Natural killer cell (primary cell): ENCODE measurements around the gene SKA3. TPM values are rescaled to one million over a fixed set of nuclear protein-coding genes. Genes with fewer than 3 reads are reported as not detected.

Experiments
- ATAC-seq, 3 donors: fragments of 150-1000 bp in 2 of 3; fragments of 200-7000 bp in 1 of 3; cut with Tn5 transposase; 1 replicate in 1 of 3; 2 replicates in 2 of 3; pipeline ENCODE4 v1.10.0; 2021; ENCODE audit warnings: mild to moderate bottlenecking in 2 of 3, moderate library complexity in 2 of 3
- DNase-seq, 2 donors: peaks; one replicate each; pipeline versions ENCODE4 v3.0.0 to v3.0.0-alpha.2; 2013 to 2021; ENCODE audit warnings: mixed read lengths in 1 of 2
- H3K27ac ChIP-seq: one replicate; pipeline ENCODE4 v1.5.1; 2013; ENCODE audit warnings: mild to moderate bottlenecking, low read length
- H3K27me3 ChIP-seq: one replicate; pipeline ENCODE4 v1.6.1; 2013; ENCODE audit warnings: low read length; ENCODE audit not compliant: control insufficient read depth, insufficient read depth
- H3K36me3 ChIP-seq: one replicate; pipeline ENCODE4 v1.6.1; 2013; ENCODE audit warnings: low read length; ENCODE audit not compliant: control insufficient read depth, insufficient read depth
- H3K4me1 ChIP-seq: one replicate; pipeline ENCODE4 v1.6.1; 2013; ENCODE audit warnings: low read length; ENCODE audit not compliant: control insufficient read depth, insufficient read depth
- H3K4me3 ChIP-seq: one replicate; pipeline ENCODE4 v1.5.1; 2013; ENCODE audit warnings: low read length
- H3K9me3 ChIP-seq: one replicate; pipeline ENCODE4 v1.6.1; 2013; ENCODE audit warnings: low read length; ENCODE audit not compliant: control insufficient read depth, insufficient read depth
- H3K27ac Mint-ChIP-seq, 2 donors: one replicate each; pipeline ENCODE4 v1.8.0; 2022; ENCODE audit warnings: mild to moderate bottlenecking in 2 of 2, mixed read lengths in 2 of 2, moderate library complexity in 1 of 2
- H3K27me3 Mint-ChIP-seq, 2 donors: one replicate each; pipeline ENCODE4 v1.8.0; 2022; ENCODE audit warnings: low read depth in 2 of 2, mixed read lengths in 2 of 2
- H3K36me3 Mint-ChIP-seq: one replicate; pipeline ENCODE4 v1.8.0; 2022; ENCODE audit warnings: mixed read lengths
- H3K4me1 Mint-ChIP-seq, 2 donors: one replicate each; pipeline ENCODE4 v1.8.0; 2022; ENCODE audit warnings: mixed read lengths in 2 of 2
- H3K4me3 Mint-ChIP-seq: one replicate; pipeline ENCODE4 v1.8.0; 2022; ENCODE audit warnings: mild to moderate bottlenecking, moderate library complexity, mixed read lengths
- H3K9me3 Mint-ChIP-seq, 2 donors: one replicate each; pipeline ENCODE4 v1.8.0; 2022; ENCODE audit warnings: mixed read lengths in 2 of 2
- CTCF ChIP-seq: fragments of 200-600 bp; IDR thresholded peaks from one replicate; pipeline ENCODE4 v1.8.0; 2022; ENCODE audit warnings: antibody characterized with exemption
- WGBS: methylation state at CpG from one replicate; pipeline ENCODE4 v1.1.7; 2013; ENCODE audit warnings: missing lambda C conversion rate; ENCODE audit not compliant: insufficient coverage; 5-methylcytosine and 5-hydroxymethylcytosine counted together
- intact Hi-C: fragments of 100-400 bp; cut with micrococcal nuclease; formaldehyde crosslinking; loops from one replicate; pipeline ENCODE4 v1.14.2; 2022
- total RNA-seq, 4 donors: library from RNA; stranded (reverse); fragments of 120-200 nt in 1 of 4; gene quantifications; one replicate each; pipeline versions ENCODE4 v1.2.3 to v1.2.4, GENCODE V29; 2013 to 2022

Gene SKA3
- total RNA-seq, 3 donors from 2014 or later (not counting 1 experiment from before 2014, with no cell fraction given) = 1.3 to 3.2 (median 1.4) TPM

GRCh38 chr13:21133077-21133476, 43.3 kb downstream of the SKA3 start:
- intact Hi-C loops = loop anchor here (2.0 kb wide), 1 partner anchor 188 kb away; no protein-coding TSS in a partner anchor
- WGBS = 84% methylated on average over 3 of the region's 3 CpGs

GRCh38 chr13:21130116-21130515, 46.2 kb downstream of the SKA3 start:
- Histone ChIP-seq H3K9me3 (no peaks in the 10 kb centered on the region), H3K4me3 (no peak overlapping the region), H3K27me3 (no peaks in the 10 kb centered on the region), H3K4me1 (peaks cover 7% of the 10 kb centered on the region), H3K27ac (no peak overlapping the region), H3K36me3 (no peaks in the 10 kb centered on the region)
- intact Hi-C loops = no loop called here
- Mint-ChIP-seq H3K9me3 (no peaks in the 10 kb centered on the region), H3K27ac (no peak overlapping the region), H3K27me3 (peaks cover 0 to 14% of the 10 kb centered on the region in 2 donors), H3K4me1 (peaks cover 8 to 9% of the 10 kb centered on the region in 2 donors), H3K36me3 (no peaks in the 10 kb centered on the region), H3K4me3 (no peak overlapping the region)
- 89% methylated on average over 2 of the region's 2 CpGs for WGBS
- no peak for DNase-seq
- no peak for ATAC-seq
- no peak for TF ChIP-seq CTCF

More at GRCh38 chr13:21133077-21133476, 43.3 kb downstream of the SKA3 start:
- no peaks in the 10 kb centered on the region for H3K9me3 Mint-ChIP-seq
- Histone ChIP-seq H3K36me3 (no peaks in the 10 kb centered on the region), H3K27ac (no peak overlapping the region), H3K27me3 (no peaks in the 10 kb centered on the region), H3K4me3 (no peak overlapping the region), H3K9me3 (no peaks in the 10 kb centered on the region), H3K4me1 (peaks cover 7% of the 10 kb centered on the region)
- no peak overlapping the region for H3K4me3 Mint-ChIP-seq
- peaks cover 8 to 9% of the 10 kb centered on the region in 2 donors for H3K4me1 Mint-ChIP-seq
- no peaks in the 10 kb centered on the region for H3K36me3 Mint-ChIP-seq
- no peak for TF ChIP-seq CTCF
- DNase-seq (no peak), ATAC-seq (no peak)
- no peak overlapping the region for H3K27ac Mint-ChIP-seq
- peaks cover 0 to 11% of the 10 kb centered on the region in 2 donors for H3K27me3 Mint-ChIP-seq

GRCh38 chr13:21124852-21125251, 51.5 kb downstream of the SKA3 start:
- Mint-ChIP-seq H3K36me3 (no peaks in the 10 kb centered on the region), H3K9me3 (no peaks in the 10 kb centered on the region), H3K4me1 (no peaks in the 10 kb centered on the region), H3K4me3 (no peak overlapping the region), H3K27me3 (peaks cover 0 to 6% of the 10 kb centered on the region in 2 donors), H3K27ac (no peak overlapping the region)
- WGBS = 47% methylated on average over 6 of the region's 7 CpGs
- Histone ChIP-seq H3K27me3 (no peaks in the 10 kb centered on the region), H3K4me1 (no peaks in the 10 kb centered on the region), H3K9me3 (no peaks in the 10 kb centered on the region), H3K36me3 (no peaks in the 10 kb centered on the region), H3K4me3 (no peak overlapping the region), H3K27ac (no peak overlapping the region)
- intact Hi-C loops = no loop called here
- ATAC-seq (no peak), DNase-seq (no peak)
- no peak for TF ChIP-seq CTCF

- no peaks in the 10 kb centered on the region for H3K4me1 Mint-ChIP-seq
- Histone ChIP-seq H3K4me1 (no peaks in the 10 kb centered on the region), H3K9me3 (no peaks in the 10 kb centered on the region), H3K27me3 (no peaks in the 10 kb centered on the region), H3K36me3 (no peaks in the 10 kb centered on the region), H3K4me3 (no peak overlapping the region), H3K27ac (no peak overlapping the region)
- no peaks in the 10 kb centered on the region for H3K9me3 Mint-ChIP-seq
- DNase-seq = no peak
- WGBS = 85% methylated on average over 7 of the region's 8 CpGs
- H3K27ac Mint-ChIP-seq = no peak overlapping the region
- ATAC-seq = no peak
- no peak overlapping the region for H3K4me3 Mint-ChIP-seq
- intact Hi-C loops = no loop called here
- TF ChIP-seq CTCF = no peak
- peaks cover 0 to 3% of the 10 kb centered on the region in 2 donors for H3K27me3 Mint-ChIP-seq
- H3K36me3 Mint-ChIP-seq = no peaks in the 10 kb centered on the region
Measured at GRCh38 chr13:21123956-21124355, 52.4 kb downstream of the SKA3 start.
